WERI-Rb-1 (cell line): ENCODE results near the gene SLC29A3.

Experiments used
- DNase-seq: peaks from one replicate; pipeline ENCODE4 v3.0.0-alpha.2; 2020
- H3K27ac ChIP-seq: fragments of 250-450 bp; sonication (Bioruptor Pico); 2 replicates; pipeline ENCODE4 v1.5.1; 2020; ENCODE audit warnings: mild to moderate bottlenecking, moderate library complexity
- H3K27me3 ChIP-seq: fragments of 250-450 bp; sonication (Bioruptor Pico); 2 replicates; pipeline ENCODE4 v1.5.1; 2021; ENCODE audit warnings: mild to moderate bottlenecking, low read depth, moderate library complexity; ENCODE audit not compliant: insufficient read depth, severe bottlenecking
- H3K36me3 ChIP-seq: fragments of 250-450 bp; sonication (Bioruptor Pico); 2 replicates; pipeline ENCODE4 v1.5.1; 2020; ENCODE audit warnings: mild to moderate bottlenecking, moderate library complexity
- H3K4me3 ChIP-seq: 2 replicates; pipeline ENCODE4 v1.5.1; 2011; ENCODE audit warnings: low read depth, mild to moderate bottlenecking, control low read depth, low read length
- H3K9me3 ChIP-seq: fragments of 250-450 bp; sonication (Bioruptor Pico); 2 replicates; pipeline ENCODE4 v1.5.1; 2021; ENCODE audit warnings: mild to moderate bottlenecking, moderate library complexity; ENCODE audit not compliant: severe bottlenecking
- TF ChIP-seq, protein P1 (sequence below): IDR thresholded peaks from 2 replicates; pipeline ENCODE4 v1.5.1; 2011; ENCODE audit warnings: low read depth, mild to moderate bottlenecking, control low read depth, inconsistent platforms, low read length

SLC29A3 gene

GRCh38 chr10:71279590-71280170 lies 39.4 kb upstream of the SLC29A3 start:
- Histone ChIP-seq H3K27ac (no peak overlapping the region), H3K4me3 (no peak overlapping the region)
- TF ChIP-seq, protein P1, sequence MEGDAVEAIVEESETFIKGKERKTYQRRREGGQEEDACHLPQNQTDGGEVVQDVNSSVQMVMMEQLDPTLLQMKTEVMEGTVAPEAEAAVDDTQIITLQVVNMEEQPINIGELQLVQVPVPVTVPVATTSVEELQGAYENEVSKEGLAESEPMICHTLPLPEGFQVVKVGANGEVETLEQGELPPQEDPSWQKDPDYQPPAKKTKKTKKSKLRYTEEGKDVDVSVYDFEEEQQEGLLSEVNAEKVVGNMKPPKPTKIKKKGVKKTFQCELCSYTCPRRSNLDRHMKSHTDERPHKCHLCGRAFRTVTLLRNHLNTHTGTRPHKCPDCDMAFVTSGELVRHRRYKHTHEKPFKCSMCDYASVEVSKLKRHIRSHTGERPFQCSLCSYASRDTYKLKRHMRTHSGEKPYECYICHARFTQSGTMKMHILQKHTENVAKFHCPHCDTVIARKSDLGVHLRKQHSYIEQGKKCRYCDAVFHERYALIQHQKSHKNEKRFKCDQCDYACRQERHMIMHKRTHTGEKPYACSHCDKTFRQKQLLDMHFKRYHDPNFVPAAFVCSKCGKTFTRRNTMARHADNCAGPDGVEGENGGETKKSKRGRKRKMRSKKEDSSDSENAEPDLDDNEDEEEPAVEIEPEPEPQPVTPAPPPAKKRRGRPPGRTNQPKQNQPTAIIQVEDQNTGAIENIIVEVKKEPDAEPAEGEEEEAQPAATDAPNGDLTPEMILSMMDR: no peak

GRCh38 chr10:71280216-71280615 lies 38.8 kb upstream of the SLC29A3 start:
- DNase-seq: no peak
- H3K27ac ChIP-seq: no peak overlapping the region
- no peaks in the 10 kb centered on the region for H3K27me3 ChIP-seq
- TF ChIP-seq, protein P1: no peak
- H3K9me3 ChIP-seq: no peaks in the 10 kb centered on the region
- H3K36me3 ChIP-seq: peaks cover 8% of the 10 kb centered on the region
- no peak overlapping the region for H3K4me3 ChIP-seq

More at GRCh38 chr10:71279590-71280170, 39.4 kb upstream of the SLC29A3 start:
- Histone ChIP-seq H3K36me3 (peaks cover 4% of the 10 kb centered on the region; the same call in 1 of the 2 replicates), H3K9me3 (no peaks in the 10 kb centered on the region), H3K27me3 (no peaks in the 10 kb centered on the region)
- no peak for DNase-seq

- Histone ChIP-seq H3K9me3 (no peaks in the 10 kb centered on the region), H3K36me3 (peaks cover 14% of the 10 kb centered on the region), H3K27me3 (no peaks in the 10 kb centered on the region), H3K4me3 (no peak overlapping the region), H3K27ac (no peak overlapping the region)
- TF ChIP-seq, protein P1: no peak
- DNase-seq: no peak
Measured at GRCh38 chr10:71280825-71281224, 38.2 kb upstream of the SLC29A3 start.

DNA sequence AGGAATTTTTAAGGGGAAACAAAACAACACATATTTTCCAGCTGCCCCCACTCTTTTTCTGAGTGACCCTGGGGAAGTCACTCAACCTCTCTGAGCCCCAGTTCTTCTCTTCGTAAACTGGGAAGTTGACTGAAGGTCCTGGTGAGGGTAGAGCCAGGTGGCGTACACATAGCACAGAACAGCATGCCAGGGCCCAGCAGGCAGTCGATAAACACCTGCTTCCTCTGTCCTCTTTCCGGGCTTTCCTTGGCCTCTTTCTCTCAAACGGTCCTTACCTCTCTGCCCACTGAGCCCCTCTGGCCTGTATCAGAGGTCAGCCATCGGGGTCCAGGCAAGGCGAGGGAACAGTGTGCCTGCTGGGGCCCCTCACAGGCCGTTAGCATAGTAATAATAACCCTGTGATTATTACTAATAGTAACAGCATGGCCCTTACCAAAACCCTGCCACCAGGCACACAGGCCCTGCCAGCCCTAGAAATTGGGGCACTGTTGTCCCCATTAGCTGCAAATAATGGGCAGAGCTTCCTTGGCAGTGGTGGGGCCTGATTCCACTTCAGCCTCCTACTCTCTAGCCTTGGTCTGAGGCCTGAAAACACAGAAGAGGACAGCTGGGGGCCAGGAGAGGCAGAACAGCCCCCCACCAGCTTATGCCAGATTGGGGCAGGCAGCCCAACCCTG lies 37.3 kb upstream of the SLC29A3 start:
- no peak for DNase-seq
- TF ChIP-seq, protein P1: no peak
- H3K27ac ChIP-seq: no peak overlapping the region
- no peak overlapping the region for H3K4me3 ChIP-seq
- H3K27me3 ChIP-seq: no peaks in the 10 kb centered on the region
- H3K36me3 ChIP-seq: peaks cover 22% of the 10 kb centered on the region
- H3K9me3 ChIP-seq: no peaks in the 10 kb centered on the region

- H3K36me3 ChIP-seq: peaks cover 25% of the 10 kb centered on the region
- TF ChIP-seq, protein P1: no peak
Measured at GRCh38 chr10:71282323-71282680, 36.8 kb upstream of the SLC29A3 start.

More at GRCh38 chr10:71282323-71282680, 36.8 kb upstream of the SLC29A3 start:
- Histone ChIP-seq H3K27me3 (no peaks in the 10 kb centered on the region), H3K4me3 (no peak overlapping the region), H3K27ac (no peak overlapping the region), H3K9me3 (no peaks in the 10 kb centered on the region)
- DNase-seq: no peak
